Fibroblast of the aortic adventitia (primary cell): ENCODE data around the gene RTRAF. TPM values are rescaled to one million over a fixed set of nuclear protein-coding genes. Genes with fewer than 3 reads are reported as not detected.

Experiments
- DNase-seq: peaks from one replicate; pipeline ENCODE4 v3.0.0-alpha.2; 2010; ENCODE audit warnings: low read depth
- H3K4me3 ChIP-seq: 2 replicates; pipeline ENCODE4 v1.5.1; 2011; ENCODE audit warnings: low read depth, mild to moderate bottlenecking, control low read depth, low read length, moderate library complexity
- CTCF ChIP-seq: IDR thresholded peaks from 2 replicates; pipeline ENCODE4 v1.5.1; 2011; ENCODE audit warnings: mild to moderate bottlenecking, low read length, control low read depth, inconsistent platforms; ENCODE audit not compliant: insufficient read depth
- total RNA-seq: library from RNA; depleted of rRNA; stranded (reverse); fragments of >200 nt; gene quantifications from 2 replicates; pipeline ENCODE4 v1.2.3, GENCODE V29; 2012; ENCODE audit warnings: low replicate concordance

RTRAF gene
- total RNA-seq, 1 donor = 98.2 TPM

GRCh38 chr14:51967521-51967920 lies 21.8 kb upstream of the RTRAF start:
- DNase-seq = no peak
- H3K4me3 ChIP-seq = no peak overlapping the region
- no peak for TF ChIP-seq CTCF

- DNase-seq = no peak
- H3K4me3 ChIP-seq = no peak overlapping the region
- no peak for TF ChIP-seq CTCF
These were observed 19.4 kb upstream of the RTRAF start for GRCh38 chr14:51969852-51970540.

- DNase-seq = no peak
- H3K4me3 ChIP-seq = no peak overlapping the region
- TF ChIP-seq CTCF = no peak
These were observed 16.8 kb upstream of the RTRAF start for GRCh38 chr14:51972566-51972965.

GRCh38 chr14:51977075-51977474 lies 12.3 kb upstream of the RTRAF start:
- TF ChIP-seq CTCF = no peak
- peak; percentile 32 for DNase-seq
- H3K4me3 ChIP-seq = no peak overlapping the region

- no peak overlapping the region for H3K4me3 ChIP-seq
- TF ChIP-seq CTCF = no peak
- peak; percentile 71 for DNase-seq
These were observed 10.7 kb upstream of the RTRAF start for GRCh38 chr14:51978681-51979085.

GRCh38 chr14:51979088-51979709 lies 10.1 kb upstream of the RTRAF start:
- peak; percentile 86 for DNase-seq
- TF ChIP-seq CTCF = peak; percentile 90

More at GRCh38 chr14:51979088-51979709, 10.1 kb upstream of the RTRAF start:
- no peak overlapping the region for H3K4me3 ChIP-seq
